Glutamatergic neuron (in vitro differentiated cells): ENCODE measurements around the gene TAL1. TPM values are rescaled to one million over a fixed set of nuclear protein-coding genes. Genes with fewer than 3 reads are reported as not detected.

Experiments
- DNase-seq: peaks from one replicate; pipeline ENCODE4 v3.0.0; 2022
- H3K27ac Mint-ChIP-seq: one replicate; pipeline ENCODE4 v1.8.0; 2020; ENCODE audit warnings: mild to moderate bottlenecking, mixed read lengths, inconsistent platforms; ENCODE audit not compliant: unreplicated experiment
- H3K27me3 Mint-ChIP-seq: one replicate; pipeline ENCODE4 v1.8.0; 2020; ENCODE audit warnings: mild to moderate bottlenecking, moderate library complexity, mixed read lengths, inconsistent platforms; ENCODE audit not compliant: unreplicated experiment
- H3K36me3 Mint-ChIP-seq: one replicate; pipeline ENCODE4 v1.8.0; 2020; ENCODE audit warnings: mild to moderate bottlenecking, mixed read lengths, inconsistent platforms; ENCODE audit not compliant: unreplicated experiment
- H3K4me1 Mint-ChIP-seq: one replicate; pipeline ENCODE4 v1.8.0; 2020; ENCODE audit warnings: mild to moderate bottlenecking, low read depth, mixed read lengths, inconsistent platforms; ENCODE audit not compliant: unreplicated experiment
- H3K4me3 Mint-ChIP-seq: one replicate; pipeline ENCODE4 v1.8.0; 2020; ENCODE audit warnings: mild to moderate bottlenecking, mixed read lengths, inconsistent platforms; ENCODE audit not compliant: unreplicated experiment
- H3K9me3 Mint-ChIP-seq: one replicate; pipeline ENCODE4 v1.8.0; 2020; ENCODE audit warnings: mild to moderate bottlenecking, moderate library complexity, mixed read lengths, inconsistent platforms; ENCODE audit not compliant: unreplicated experiment
- total RNA-seq: library from RNA; stranded (reverse); fragmentation: NEBNext Ultra II Directional; extraction: Animal tissue kit (Norgen Biotek cat#: 25700); gene quantifications from one replicate; pipeline ENCODE4 v1.2.1, GENCODE V29; 2021; ENCODE audit not compliant: unreplicated experiment
- TF ChIP-seq, protein P1 (sequence below): fragments of 200-600 bp; sonication (generic); IDR thresholded peaks from one replicate; pipeline ENCODE4 v1.5.0; 2021; ENCODE audit not compliant: partially characterized antibody, unreplicated experiment

The TAL1 gene
- total RNA-seq, 1 donor from 2014 or later = 2.1 TPM

DNA sequence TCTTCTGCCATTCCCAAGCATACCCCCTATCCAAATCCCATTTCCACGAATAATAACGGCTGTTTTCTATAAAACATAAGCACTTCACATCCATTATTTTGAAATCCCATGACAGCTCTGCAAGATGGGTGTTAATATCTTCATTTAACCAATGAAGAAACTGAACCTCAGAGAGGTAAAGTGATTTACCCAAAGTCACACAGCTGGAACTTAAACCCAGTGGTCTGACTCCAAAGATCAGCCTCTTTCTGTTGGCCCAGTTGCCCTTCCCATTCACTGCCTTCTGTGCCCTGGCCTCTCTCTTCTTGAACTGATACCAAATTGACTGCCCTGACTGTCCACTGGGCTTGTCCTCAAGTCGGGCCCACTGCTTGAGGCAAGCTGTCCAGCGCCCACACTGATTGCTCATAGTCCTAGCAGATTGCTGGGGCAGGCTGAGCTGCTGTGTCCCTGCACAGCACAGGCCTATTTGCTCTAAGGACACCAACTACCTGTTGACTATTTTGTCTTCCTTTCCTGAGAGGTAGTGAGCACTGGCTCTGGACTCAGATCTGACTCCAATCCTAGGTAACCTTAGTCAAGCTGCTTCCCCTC lies 19.3 kb downstream of the TAL1 start:
- Mint-ChIP-seq H3K9me3 (no peaks in the 10 kb centered on the region), H3K4me3 (no peak overlapping the region), H3K27ac (no peak overlapping the region), H3K4me1 (peaks cover 6% of the 10 kb centered on the region), H3K36me3 (no peaks in the 10 kb centered on the region), H3K27me3 (peaks cover 5% of the 10 kb centered on the region)
- DNase-seq = no peak
- TF ChIP-seq, protein P1, sequence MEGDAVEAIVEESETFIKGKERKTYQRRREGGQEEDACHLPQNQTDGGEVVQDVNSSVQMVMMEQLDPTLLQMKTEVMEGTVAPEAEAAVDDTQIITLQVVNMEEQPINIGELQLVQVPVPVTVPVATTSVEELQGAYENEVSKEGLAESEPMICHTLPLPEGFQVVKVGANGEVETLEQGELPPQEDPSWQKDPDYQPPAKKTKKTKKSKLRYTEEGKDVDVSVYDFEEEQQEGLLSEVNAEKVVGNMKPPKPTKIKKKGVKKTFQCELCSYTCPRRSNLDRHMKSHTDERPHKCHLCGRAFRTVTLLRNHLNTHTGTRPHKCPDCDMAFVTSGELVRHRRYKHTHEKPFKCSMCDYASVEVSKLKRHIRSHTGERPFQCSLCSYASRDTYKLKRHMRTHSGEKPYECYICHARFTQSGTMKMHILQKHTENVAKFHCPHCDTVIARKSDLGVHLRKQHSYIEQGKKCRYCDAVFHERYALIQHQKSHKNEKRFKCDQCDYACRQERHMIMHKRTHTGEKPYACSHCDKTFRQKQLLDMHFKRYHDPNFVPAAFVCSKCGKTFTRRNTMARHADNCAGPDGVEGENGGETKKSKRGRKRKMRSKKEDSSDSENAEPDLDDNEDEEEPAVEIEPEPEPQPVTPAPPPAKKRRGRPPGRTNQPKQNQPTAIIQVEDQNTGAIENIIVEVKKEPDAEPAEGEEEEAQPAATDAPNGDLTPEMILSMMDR = no peak

DNA sequence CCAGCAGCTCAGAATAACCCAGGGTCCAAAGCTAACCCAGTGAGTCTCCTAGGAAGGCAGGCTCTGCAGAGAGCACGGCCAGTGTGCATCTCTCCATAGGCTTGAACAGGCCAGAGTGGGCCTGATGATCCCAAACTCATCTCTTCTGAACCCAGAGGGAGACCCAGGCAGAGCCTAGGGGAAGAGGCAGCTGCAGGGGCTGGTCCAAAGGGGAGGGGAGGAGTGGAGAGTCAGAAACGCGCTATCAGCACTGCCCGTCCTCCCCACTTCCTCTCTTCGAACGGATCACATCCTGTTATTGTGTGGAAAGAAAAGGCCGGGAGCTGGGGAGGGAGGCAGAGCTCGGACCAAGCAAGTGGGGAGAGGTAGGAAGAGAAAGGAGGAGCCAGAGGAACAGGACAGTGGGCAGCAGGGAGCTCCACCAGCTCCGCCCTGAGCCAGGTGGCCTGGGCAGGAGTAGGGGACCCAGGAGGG lies 20.2 kb downstream of the TAL1 start:
- H3K9me3 Mint-ChIP-seq = no peaks in the 10 kb centered on the region
- no peak overlapping the region for H3K27ac Mint-ChIP-seq
- H3K4me1 Mint-ChIP-seq = peaks cover 6% of the 10 kb centered on the region
- TF ChIP-seq, protein P1 = no peak
- no peaks in the 10 kb centered on the region for H3K36me3 Mint-ChIP-seq
- H3K27me3 Mint-ChIP-seq = peaks cover 5% of the 10 kb centered on the region
- no peak overlapping the region for H3K4me3 Mint-ChIP-seq
- DNase-seq = no peak

DNA sequence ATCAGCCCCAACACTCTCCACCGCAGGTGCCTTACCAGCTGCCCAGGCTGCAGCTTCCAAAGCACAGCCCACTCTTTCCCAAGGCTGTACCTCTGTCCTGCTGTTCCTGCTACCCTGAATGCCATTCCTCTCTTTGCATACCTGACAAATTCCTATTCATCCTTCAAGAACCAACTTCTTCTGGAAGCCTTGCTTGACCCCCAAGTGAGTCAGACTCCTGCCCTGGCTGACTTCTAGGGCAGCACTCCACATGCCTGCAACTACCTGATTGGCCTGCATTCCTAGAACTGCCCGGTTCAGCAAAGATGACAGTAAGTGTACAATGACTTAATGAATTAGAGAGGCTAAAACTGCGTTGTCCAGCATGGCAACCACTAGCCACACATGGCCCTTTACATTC lies 21.4 kb downstream of the TAL1 start:
- peaks cover 5% of the 10 kb centered on the region for H3K27me3 Mint-ChIP-seq
- peaks cover 4% of the 10 kb centered on the region for H3K36me3 Mint-ChIP-seq
- DNase-seq = no peak
- H3K27ac Mint-ChIP-seq = no peak overlapping the region
- TF ChIP-seq, protein P1 = no peak
- H3K9me3 Mint-ChIP-seq = peaks cover 4% of the 10 kb centered on the region
- peaks cover 6% of the 10 kb centered on the region for H3K4me1 Mint-ChIP-seq
- H3K4me3 Mint-ChIP-seq = no peak overlapping the region

DNA sequence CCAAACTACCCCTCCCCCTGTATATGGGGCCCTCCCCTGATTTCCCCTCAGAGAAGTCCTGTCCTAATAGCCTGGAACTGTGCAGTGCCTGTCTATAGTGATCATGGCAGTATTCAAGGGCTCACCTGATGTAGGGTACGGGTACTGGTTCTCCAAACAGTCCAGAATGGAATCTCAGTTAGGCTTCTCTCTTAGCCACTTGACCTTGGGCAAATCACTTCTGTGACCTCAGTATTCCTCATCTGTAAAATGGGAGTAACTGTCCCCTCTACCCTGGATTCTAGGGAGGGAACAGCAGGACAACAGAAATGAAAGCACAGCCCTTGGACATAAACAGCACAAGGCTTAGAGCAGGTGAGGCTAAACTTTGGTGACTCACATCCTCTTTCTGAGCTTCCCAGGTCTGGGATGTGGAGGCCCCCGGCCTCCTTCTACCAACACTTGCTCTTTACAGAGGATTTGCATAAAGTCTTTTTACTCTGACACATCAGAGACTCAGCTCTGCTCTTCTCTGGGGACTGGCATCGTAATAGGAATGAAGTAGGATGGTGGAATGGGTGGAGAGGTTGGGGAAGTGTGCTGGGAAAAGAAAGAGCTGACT lies 22.2 kb downstream of the TAL1 start:
- Mint-ChIP-seq H3K27me3 (peaks cover 5% of the 10 kb centered on the region), H3K4me1 (peaks cover 6% of the 10 kb centered on the region), H3K4me3 (no peak overlapping the region), H3K9me3 (peaks cover 4% of the 10 kb centered on the region), H3K27ac (no peak overlapping the region), H3K36me3 (peaks cover 4% of the 10 kb centered on the region)
- TF ChIP-seq, protein P1 = no peak
- DNase-seq = no peak

DNA sequence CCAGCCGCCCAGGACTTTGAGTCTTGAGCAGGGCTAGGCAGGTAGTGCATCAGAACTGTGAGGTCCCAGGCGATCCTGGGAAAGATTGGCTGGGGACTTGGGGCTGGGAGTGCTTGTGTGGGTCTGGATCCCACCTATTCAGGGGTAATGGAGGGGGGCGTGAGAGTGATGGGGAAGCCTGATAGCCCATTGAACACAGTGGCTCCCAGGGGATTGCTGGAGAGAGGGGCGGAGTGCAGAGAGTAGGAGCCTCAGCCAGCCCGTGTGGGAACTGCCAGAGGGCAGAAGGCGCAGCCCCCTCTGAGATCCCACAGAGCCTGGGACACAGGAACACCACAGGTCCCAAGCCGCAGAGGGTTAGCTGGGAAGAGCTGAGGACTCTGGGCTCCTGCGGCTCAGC lies 22.9 kb downstream of the TAL1 start:
- Mint-ChIP-seq H3K4me1 (peaks cover 6% of the 10 kb centered on the region), H3K9me3 (peaks cover 4% of the 10 kb centered on the region), H3K4me3 (no peak overlapping the region), H3K27ac (peak overlapping the region; percentile 30), H3K36me3 (peaks cover 4% of the 10 kb centered on the region), H3K27me3 (peaks cover 5% of the 10 kb centered on the region)
- DNase-seq = no peak
- TF ChIP-seq, protein P1 = no peak
